GM23338 (cell line): ENCODE measurements around the gene DAAM1.

Experiments used
- CREB1 ChIP-seq: fragments of 250-450 bp; sonication (Bioruptor Pico); IDR thresholded peaks from 2 replicates; pipeline ENCODE4 v1.5.0; 2020; ENCODE audit warnings: low read depth, mild to moderate bottlenecking, moderate library complexity
- EZH2 ChIP-seq: fragments of 200-600 bp; sonication (generic); IDR thresholded peaks from one replicate; pipeline ENCODE4 v1.8.0; 2017; ENCODE audit warnings: antibody characterized with exemption, mild to moderate bottlenecking, low read depth; ENCODE audit not compliant: unreplicated experiment
- EZH2phosphoT487 ChIP-seq: fragments of 200-600 bp; sonication (generic); IDR thresholded peaks from one replicate; pipeline ENCODE4 v1.8.1; 2018; ENCODE audit warnings: antibody characterized with exemption; ENCODE audit not compliant: unreplicated experiment
- POLR2AphosphoS5 ChIP-seq: IDR thresholded peaks from 2 replicates; pipeline ENCODE4 v1.6.1; 2016; ENCODE audit warnings: antibody characterized with exemption, low read depth
- ZNF114 ChIP-seq: fragments of 250-450 bp; sonication (Bioruptor Pico); IDR thresholded peaks from 2 replicates; pipeline ENCODE4 v1.5.0; 2020; ENCODE audit warnings: mild to moderate bottlenecking, moderate library complexity
- ZNF331 ChIP-seq: fragments of 250-450 bp; sonication (Bioruptor Pico); IDR thresholded peaks from 2 replicates; pipeline ENCODE4 v1.5.0; 2020; ENCODE audit warnings: low read depth, mild to moderate bottlenecking, moderate library complexity
- TF ChIP-seq, protein P1 (sequence below), 2 experiments: fragments of 200-600 bp in 1 of 2; sonication (generic) in 1 of 2; conservative IDR thresholded peaks; 2 replicates each; pipeline versions ENCODE4 v1.5.1 to v1.6.1; 2016 to 2017; ENCODE audit warnings: antibody characterized with exemption in 2 of 2, low read depth in 2 of 2, mild to moderate bottlenecking in 2 of 2, moderate library complexity in 1 of 2
- TF ChIP-seq, protein P2 (sequence below): IDR thresholded peaks from one replicate; pipeline ENCODE4 v1.6.1; 2018; ENCODE audit warnings: antibody characterized with exemption; ENCODE audit not compliant: unreplicated experiment
- TF ChIP-seq, protein P3 (sequence below): fragments of 250-450 bp; sonication (Bioruptor Pico); IDR thresholded peaks from 2 replicates; pipeline ENCODE4 v1.5.0; 2020; ENCODE audit warnings: mild to moderate bottlenecking, moderate library complexity

DNA sequence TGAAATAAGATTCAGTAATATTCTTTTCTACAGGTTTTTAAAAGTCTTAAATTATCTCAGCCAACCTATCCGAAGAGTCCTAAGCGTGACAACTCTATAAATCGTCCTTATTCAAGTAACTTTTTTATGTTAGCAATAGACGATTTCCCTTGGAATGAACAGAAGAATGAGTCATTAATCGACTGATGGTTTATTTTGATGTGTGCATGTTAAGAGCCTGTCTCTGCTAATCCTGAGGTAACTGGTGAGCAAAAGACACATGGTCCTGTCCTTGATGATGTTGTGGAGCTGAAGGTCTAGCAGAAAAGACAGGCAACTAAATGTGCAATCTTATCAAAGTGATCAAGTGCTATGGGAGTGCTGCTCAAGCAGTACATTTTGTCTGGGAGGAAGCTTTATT, 80.4 kb downstream of the DAAM1 start:
- TF ChIP-seq, protein P1, sequence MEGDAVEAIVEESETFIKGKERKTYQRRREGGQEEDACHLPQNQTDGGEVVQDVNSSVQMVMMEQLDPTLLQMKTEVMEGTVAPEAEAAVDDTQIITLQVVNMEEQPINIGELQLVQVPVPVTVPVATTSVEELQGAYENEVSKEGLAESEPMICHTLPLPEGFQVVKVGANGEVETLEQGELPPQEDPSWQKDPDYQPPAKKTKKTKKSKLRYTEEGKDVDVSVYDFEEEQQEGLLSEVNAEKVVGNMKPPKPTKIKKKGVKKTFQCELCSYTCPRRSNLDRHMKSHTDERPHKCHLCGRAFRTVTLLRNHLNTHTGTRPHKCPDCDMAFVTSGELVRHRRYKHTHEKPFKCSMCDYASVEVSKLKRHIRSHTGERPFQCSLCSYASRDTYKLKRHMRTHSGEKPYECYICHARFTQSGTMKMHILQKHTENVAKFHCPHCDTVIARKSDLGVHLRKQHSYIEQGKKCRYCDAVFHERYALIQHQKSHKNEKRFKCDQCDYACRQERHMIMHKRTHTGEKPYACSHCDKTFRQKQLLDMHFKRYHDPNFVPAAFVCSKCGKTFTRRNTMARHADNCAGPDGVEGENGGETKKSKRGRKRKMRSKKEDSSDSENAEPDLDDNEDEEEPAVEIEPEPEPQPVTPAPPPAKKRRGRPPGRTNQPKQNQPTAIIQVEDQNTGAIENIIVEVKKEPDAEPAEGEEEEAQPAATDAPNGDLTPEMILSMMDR (conservative IDR thresholded peaks at IDR 0.05; ENCODE audit: low read depth in 2 of 2), result no peak
- TF ChIP-seq ZNF331 (CRISPR knock-in tag), result no peak
- no peak for TF ChIP-seq POLR2AphosphoS5
- no peak for TF ChIP-seq EZH2
- no peak for TF ChIP-seq CREB1 (CRISPR knock-in tag)
- TF ChIP-seq, protein P2, sequence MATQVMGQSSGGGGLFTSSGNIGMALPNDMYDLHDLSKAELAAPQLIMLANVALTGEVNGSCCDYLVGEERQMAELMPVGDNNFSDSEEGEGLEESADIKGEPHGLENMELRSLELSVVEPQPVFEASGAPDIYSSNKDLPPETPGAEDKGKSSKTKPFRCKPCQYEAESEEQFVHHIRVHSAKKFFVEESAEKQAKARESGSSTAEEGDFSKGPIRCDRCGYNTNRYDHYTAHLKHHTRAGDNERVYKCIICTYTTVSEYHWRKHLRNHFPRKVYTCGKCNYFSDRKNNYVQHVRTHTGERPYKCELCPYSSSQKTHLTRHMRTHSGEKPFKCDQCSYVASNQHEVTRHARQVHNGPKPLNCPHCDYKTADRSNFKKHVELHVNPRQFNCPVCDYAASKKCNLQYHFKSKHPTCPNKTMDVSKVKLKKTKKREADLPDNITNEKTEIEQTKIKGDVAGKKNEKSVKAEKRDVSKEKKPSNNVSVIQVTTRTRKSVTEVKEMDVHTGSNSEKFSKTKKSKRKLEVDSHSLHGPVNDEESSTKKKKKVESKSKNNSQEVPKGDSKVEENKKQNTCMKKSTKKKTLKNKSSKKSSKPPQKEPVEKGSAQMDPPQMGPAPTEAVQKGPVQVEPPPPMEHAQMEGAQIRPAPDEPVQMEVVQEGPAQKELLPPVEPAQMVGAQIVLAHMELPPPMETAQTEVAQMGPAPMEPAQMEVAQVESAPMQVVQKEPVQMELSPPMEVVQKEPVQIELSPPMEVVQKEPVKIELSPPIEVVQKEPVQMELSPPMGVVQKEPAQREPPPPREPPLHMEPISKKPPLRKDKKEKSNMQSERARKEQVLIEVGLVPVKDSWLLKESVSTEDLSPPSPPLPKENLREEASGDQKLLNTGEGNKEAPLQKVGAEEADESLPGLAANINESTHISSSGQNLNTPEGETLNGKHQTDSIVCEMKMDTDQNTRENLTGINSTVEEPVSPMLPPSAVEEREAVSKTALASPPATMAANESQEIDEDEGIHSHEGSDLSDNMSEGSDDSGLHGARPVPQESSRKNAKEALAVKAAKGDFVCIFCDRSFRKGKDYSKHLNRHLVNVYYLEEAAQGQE, result no peak
- TF ChIP-seq, protein P3, sequence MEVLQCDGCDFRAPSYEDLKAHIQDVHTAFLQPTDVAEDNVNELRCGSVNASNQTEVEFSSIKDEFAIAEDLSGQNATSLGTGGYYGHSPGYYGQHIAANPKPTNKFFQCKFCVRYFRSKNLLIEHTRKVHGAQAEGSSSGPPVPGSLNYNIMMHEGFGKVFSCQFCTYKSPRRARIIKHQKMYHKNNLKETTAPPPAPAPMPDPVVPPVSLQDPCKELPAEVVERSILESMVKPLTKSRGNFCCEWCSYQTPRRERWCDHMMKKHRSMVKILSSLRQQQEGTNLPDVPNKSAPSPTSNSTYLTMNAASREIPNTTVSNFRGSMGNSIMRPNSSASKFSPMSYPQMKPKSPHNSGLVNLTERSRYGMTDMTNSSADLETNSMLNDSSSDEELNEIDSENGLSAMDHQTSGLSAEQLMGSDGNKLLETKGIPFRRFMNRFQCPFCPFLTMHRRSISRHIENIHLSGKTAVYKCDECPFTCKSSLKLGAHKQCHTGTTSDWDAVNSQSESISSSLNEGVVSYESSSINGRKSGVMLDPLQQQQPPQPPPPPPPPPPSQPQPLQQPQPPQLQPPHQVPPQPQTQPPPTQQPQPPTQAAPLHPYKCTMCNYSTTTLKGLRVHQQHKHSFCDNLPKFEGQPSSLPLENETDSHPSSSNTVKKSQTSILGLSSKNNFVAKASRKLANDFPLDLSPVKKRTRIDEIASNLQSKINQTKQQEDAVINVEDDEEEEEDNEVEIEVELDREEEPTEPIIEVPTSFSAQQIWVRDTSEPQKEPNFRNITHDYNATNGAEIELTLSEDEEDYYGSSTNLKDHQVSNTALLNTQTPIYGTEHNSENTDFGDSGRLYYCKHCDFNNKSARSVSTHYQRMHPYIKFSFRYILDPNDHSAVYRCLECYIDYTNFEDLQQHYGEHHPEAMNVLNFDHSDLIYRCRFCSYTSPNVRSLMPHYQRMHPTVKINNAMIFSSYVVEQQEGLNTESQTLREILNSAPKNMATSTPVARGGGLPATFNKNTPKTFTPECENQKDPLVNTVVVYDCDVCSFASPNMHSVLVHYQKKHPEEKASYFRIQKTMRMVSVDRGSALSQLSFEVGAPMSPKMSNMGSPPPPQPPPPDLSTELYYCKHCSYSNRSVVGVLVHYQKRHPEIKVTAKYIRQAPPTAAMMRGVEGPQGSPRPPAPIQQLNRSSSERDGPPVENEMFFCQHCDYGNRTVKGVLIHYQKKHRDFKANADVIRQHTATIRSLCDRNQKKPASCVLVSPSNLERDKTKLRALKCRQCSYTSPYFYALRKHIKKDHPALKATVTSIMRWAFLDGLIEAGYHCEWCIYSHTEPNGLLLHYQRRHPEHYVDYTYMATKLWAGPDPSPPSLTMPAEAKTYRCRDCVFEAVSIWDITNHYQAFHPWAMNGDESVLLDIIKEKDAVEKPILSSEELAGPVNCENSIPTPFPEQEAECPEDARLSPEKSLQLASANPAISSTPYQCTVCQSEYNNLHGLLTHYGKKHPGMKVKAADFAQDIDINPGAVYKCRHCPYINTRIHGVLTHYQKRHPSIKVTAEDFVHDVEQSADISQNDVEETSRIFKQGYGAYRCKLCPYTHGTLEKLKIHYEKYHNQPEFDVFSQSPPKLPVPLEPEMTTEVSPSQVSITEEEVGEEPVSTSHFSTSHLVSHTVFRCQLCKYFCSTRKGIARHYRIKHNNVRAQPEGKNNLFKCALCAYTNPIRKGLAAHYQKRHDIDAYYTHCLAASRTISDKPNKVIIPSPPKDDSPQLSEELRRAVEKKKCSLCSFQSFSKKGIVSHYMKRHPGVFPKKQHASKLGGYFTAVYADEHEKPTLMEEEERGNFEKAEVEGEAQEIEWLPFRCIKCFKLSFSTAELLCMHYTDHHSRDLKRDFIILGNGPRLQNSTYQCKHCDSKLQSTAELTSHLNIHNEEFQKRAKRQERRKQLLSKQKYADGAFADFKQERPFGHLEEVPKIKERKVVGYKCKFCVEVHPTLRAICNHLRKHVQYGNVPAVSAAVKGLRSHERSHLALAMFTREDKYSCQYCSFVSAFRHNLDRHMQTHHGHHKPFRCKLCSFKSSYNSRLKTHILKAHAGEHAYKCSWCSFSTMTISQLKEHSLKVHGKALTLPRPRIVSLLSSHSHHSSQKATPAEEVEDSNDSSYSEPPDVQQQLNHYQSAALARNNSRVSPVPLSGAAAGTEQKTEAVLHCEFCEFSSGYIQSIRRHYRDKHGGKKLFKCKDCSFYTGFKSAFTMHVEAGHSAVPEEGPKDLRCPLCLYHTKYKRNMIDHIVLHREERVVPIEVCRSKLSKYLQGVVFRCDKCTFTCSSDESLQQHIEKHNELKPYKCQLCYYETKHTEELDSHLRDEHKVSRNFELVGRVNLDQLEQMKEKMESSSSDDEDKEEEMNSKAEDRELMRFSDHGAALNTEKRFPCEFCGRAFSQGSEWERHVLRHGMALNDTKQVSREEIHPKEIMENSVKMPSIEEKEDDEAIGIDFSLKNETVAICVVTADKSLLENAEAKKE (CRISPR knock-in tag), result no peak
- no peak for TF ChIP-seq ZNF114
- TF ChIP-seq EZH2phosphoT487, result no peak
